Right renal pelvis (tissue), 4 donors: ENCODE data around the gene LMO2. TPM values are rescaled to one million over a fixed set of nuclear protein-coding genes. Genes with fewer than 3 reads are reported as not detected.
A peak's percentile ranks its signal among the peaks of the same experiment; 100 is the strongest.
"Not testable (repeated sequence)": the region's sequence is repeated elsewhere in the genome, so short reads cannot be mapped to it uniquely, and the experiment has no call there.

Source experiments
- DNase-seq, 4 donors: peaks; one replicate each; pipeline ENCODE4 v3.0.0-alpha.2; 2013; ENCODE audit warnings: low read depth in 4 of 4, low spot score in 3 of 4, missing footprints in 1 of 4
- polyA plus RNA-seq, 4 donors: library from polyadenylated mRNA; unstranded; fragments of 120-200 nt; gene quantifications; one replicate each; pipeline ENCODE4 v1.2.1, GENCODE V29; 2013; ENCODE audit not compliant: insufficient read length in 4 of 4

The LMO2 gene
- 10 to 100 TPM; 29.1 to 38.8 (median 35.7) TPM for polyA plus RNA-seq

GRCh38 chr11:33891714-33892327, at the start of gene LMO2:
Gene LMO2, minus strand, starts transcription at chr11:33892076. Its CDS starts 22,360 bp downstream, at chr11:33869716.
- DNase-seq, result no peak

GRCh38 chr11:33940538-33940815, 48.6 kb upstream of the LMO2 start:
- no peak for DNase-seq

GRCh38 chr11:33936725-33937604, 45.1 kb upstream of the LMO2 start:
- DNase-seq, result no peak

- DNase-seq, result no peak
These were observed 43.9 kb upstream of the LMO2 start for GRCh38 chr11:33935461-33936456.

GRCh38 chr11:33935005-33935404, 43.1 kb upstream of the LMO2 start:
- no peak for DNase-seq

GRCh38 chr11:33934450-33934849, 42.6 kb upstream of the LMO2 start:
- DNase-seq, result no peak

- no peak for DNase-seq
These were observed 41.7 kb upstream of the LMO2 start for GRCh38 chr11:33933602-33934001.

GRCh38 chr11:33932721-33933120, 40.8 kb upstream of the LMO2 start:
- DNase-seq, result no peak

GRCh38 chr11:33931739-33932366, 40.0 kb upstream of the LMO2 start:
- DNase-seq, result not testable (repeated sequence)

- no peak for DNase-seq
These were observed 39.2 kb upstream of the LMO2 start for GRCh38 chr11:33931067-33931466.

GRCh38 chr11:33930317-33931021, 38.6 kb upstream of the LMO2 start:
- peak in 2 of 4 donors; percentile 40 to 62 for DNase-seq

- DNase-seq, result no peak
These were observed 36.7 kb upstream of the LMO2 start for GRCh38 chr11:33928564-33928963.

- DNase-seq, result no peak
These were observed 35.0 kb upstream of the LMO2 start for GRCh38 chr11:33926671-33927552.

- no peak for DNase-seq
These were observed 32.5 kb upstream of the LMO2 start for GRCh38 chr11:33924341-33924740.

GRCh38 chr11:33923626-33924025, 31.8 kb upstream of the LMO2 start:
- DNase-seq, result no peak

- DNase-seq, result no peak
These were observed 29.1 kb upstream of the LMO2 start for GRCh38 chr11:33920838-33921613.

GRCh38 chr11:33919645-33920044, 27.8 kb upstream of the LMO2 start:
- DNase-seq, result no peak

- DNase-seq, result not testable (repeated sequence)
These were observed 25.5 kb upstream of the LMO2 start for GRCh38 chr11:33917402-33917801.
